ENCODE results near the gene KIR2DL1. TPM values are rescaled to one million over a fixed set of nuclear protein-coding genes. Genes with fewer than 3 reads are reported as not detected.
"Not testable (repeated sequence)": the region's sequence is repeated elsewhere in the genome, so short reads cannot be mapped to it uniquely, and the experiment has no call there.

KIR2DL1 gene
- total RNA-seq: not detected

DNA sequence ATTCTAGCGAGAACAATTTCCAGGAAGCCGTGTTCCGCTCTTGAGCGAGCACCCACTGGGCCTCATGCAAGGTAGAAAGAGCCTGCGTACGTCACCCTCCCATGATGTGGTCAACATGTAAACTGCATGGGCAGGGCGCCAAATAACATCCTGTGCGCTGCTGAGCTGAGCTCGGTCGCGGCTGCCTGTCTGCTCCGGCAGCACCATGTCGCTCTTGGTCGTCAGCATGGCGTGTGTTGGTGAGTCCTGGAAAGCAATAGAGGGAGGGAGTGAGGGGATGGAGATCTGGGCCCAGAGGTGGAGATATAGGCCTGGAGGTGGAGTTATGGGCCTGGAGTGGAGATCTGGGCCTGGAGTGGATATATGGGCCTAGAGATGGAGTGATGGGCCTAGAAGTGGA lies at the start of gene KIR2DL1:
Gene KIR2DL1, plus strand, starts transcription at position 148 of the 400 bp plus-strand sequence. Its CDS starts 58 bp downstream, at position 206.
- H3K4me1 Mint-ChIP-seq, H3K4me3 Mint-ChIP-seq, H3K27me3 Mint-ChIP-seq: not testable (repeated sequence)

DNA sequence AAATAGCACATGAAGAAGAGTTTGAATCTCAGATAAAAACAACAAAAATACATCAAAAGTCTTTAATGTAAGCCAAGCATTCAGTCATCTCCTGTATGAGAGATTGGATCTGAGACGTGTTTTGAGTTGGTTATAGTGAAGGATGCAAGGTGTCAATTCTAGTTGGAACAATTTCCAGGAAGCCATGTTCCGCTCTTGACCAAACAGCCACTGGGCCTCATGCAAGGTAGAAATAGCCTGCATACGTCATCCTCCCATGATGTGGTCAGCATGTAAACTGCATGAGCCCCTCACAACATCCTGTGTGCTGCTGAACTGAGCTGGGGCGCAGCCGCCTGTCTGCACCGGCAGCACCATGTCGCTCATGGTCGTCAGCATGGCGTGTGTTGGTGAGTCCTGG lies 45.5 kb upstream of the KIR2DL1 start, which contains the start of gene KIR3DL3:
Gene KIR3DL3, plus strand, starts transcription at position 301 of the 400 bp plus-strand sequence. Its CDS starts 55 bp downstream, at position 356.
- Mint-ChIP-seq H3K4me1 (no peaks in the 10 kb centered on the region), H3K27me3 (peaks cover 3% of the 10 kb centered on the region), H3K36me3 (no peaks in the 10 kb centered on the region), H3K9me3 (peaks cover 20% of the 10 kb centered on the region), H3K4me3 (no peak within 1 kb of the TSS), H3K27ac (no peak within 1 kb of the TSS)
- DNase-seq (no peak), ATAC-seq (ENCODE audit: low read depth) (no peak)
- POLR2A ChIA-PET: no interaction called here

More for the DNA sequence above, at the start of gene KIR2DL1:
- POLR2A ChIA-PET; H3K36me3 Mint-ChIP-seq; DNase-seq; H3K9me3 Mint-ChIP-seq; ATAC-seq (ENCODE audit: low read depth): not testable (repeated sequence)
- peak within 1 kb of the TSS; percentile 11 for H3K27ac Mint-ChIP-seq

DNA sequence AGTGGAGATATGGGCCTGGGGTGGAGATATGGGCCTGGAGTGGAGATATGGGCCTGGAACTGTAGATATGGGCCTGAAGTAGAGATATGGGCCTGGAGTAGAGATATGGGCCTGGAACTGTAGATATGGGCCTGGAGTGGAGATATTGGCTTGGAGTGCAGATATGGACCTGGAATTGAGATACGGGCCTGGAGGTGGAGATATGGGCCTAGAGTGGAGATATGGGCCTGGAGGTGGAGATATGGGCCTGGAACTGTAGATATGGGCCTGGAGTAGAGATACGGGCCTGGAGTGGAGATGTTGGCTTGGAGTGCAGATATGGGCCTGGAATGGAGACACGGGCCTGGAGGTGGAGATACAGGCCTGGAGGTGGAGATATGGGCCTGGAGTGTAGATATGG lies 44.9 kb upstream of the KIR2DL1 start:
- H3K36me3 Mint-ChIP-seq: no peaks in the 10 kb centered on the region
- peaks cover 3% of the 10 kb centered on the region for H3K27me3 Mint-ChIP-seq
- no peak overlapping the region for H3K4me3 Mint-ChIP-seq
- POLR2A ChIA-PET: no interaction called here
- no peak overlapping the region for H3K27ac Mint-ChIP-seq
- DNase-seq (no peak), ATAC-seq (ENCODE audit: low read depth) (no peak)
- peaks cover 20% of the 10 kb centered on the region for H3K9me3 Mint-ChIP-seq
- H3K4me1 Mint-ChIP-seq: no peaks in the 10 kb centered on the region

DNA sequence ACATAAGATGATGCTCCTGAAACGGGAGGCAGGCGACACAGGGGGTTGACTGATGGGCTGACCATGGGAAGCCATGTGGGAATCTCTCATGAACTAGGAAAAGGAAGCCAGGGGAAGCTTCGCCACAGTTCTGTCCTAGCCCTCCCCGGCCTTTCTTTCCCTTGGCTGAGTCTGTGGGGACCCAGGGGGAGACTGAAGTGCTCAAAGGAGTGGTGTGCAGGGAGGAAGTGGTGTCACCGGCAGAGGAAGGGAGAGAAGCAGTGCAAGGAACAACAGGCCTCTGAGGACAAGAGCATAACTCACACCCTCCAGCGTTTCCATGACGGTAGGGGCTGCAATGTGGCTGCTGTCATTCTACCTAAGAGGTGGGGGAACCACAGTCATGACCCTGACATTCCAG lies 44.3 kb upstream of the KIR2DL1 start:
- no peak for DNase-seq
- H3K36me3 Mint-ChIP-seq: no peaks in the 10 kb centered on the region
- H3K9me3 Mint-ChIP-seq: peaks cover 17% of the 10 kb centered on the region
- peaks cover 3% of the 10 kb centered on the region for H3K27me3 Mint-ChIP-seq
- no peak for ATAC-seq (ENCODE audit: low read depth)
- no peak overlapping the region for H3K4me3 Mint-ChIP-seq
- no peaks in the 10 kb centered on the region for H3K4me1 Mint-ChIP-seq
- POLR2A ChIA-PET: no interaction called here
- no peak overlapping the region for H3K27ac Mint-ChIP-seq

DNA sequence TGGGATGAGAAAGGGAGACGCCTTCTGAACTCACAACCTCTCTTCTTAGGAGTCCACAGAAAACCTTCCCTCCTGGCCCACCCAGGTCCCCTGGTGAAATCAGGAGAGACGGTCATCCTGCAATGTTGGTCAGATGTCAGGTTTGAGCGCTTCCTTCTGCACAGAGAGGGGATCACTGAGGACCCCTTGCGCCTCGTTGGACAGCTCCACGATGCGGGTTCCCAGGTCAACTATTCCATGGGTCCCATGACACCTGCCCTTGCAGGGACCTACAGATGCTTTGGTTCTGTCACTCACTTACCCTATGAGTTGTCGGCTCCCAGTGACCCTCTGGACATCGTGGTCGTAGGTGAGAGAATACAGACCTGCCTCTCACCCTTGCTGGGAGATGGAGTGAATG lies 42.0 kb upstream of the KIR2DL1 start:
- DNase-seq (no peak), ATAC-seq (ENCODE audit: low read depth) (no peak)
- H3K4me3 Mint-ChIP-seq: no peak overlapping the region
- no peak overlapping the region for H3K27ac Mint-ChIP-seq
- POLR2A ChIA-PET: no interaction called here
- no peaks in the 10 kb centered on the region for H3K36me3 Mint-ChIP-seq
- H3K9me3 Mint-ChIP-seq: peaks cover 14% of the 10 kb centered on the region
- H3K4me1 Mint-ChIP-seq: no peaks in the 10 kb centered on the region
- H3K27me3 Mint-ChIP-seq: peaks cover 7% of the 10 kb centered on the region

DNA sequence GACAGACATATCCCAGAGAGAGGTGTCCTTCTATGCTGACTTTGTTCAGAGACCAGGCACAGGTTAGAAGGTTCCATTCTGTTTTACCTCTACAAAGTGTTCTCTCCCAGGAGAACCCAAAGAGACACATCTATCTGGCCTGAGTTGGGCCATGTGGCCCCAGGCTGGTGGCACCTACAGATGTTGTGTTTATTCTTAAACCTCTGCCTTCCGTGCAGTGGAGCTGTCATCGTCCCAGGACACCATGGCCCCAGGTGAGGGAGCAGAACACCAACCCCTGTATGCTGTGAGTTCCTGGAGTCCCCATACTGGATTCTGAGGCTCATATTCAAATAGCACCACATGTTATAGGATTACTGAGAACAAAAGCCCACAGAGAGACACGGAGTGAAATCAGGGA lies 41.4 kb upstream of the KIR2DL1 start:
- no peak for DNase-seq
- POLR2A ChIA-PET: no interaction called here
- Mint-ChIP-seq H3K4me3 (no peak overlapping the region), H3K4me1 (no peaks in the 10 kb centered on the region), H3K27ac (no peak overlapping the region), H3K36me3 (no peaks in the 10 kb centered on the region), H3K27me3 (peaks cover 7% of the 10 kb centered on the region), H3K9me3 (peaks cover 12% of the 10 kb centered on the region)
- no peak for ATAC-seq (ENCODE audit: low read depth)

DNA sequence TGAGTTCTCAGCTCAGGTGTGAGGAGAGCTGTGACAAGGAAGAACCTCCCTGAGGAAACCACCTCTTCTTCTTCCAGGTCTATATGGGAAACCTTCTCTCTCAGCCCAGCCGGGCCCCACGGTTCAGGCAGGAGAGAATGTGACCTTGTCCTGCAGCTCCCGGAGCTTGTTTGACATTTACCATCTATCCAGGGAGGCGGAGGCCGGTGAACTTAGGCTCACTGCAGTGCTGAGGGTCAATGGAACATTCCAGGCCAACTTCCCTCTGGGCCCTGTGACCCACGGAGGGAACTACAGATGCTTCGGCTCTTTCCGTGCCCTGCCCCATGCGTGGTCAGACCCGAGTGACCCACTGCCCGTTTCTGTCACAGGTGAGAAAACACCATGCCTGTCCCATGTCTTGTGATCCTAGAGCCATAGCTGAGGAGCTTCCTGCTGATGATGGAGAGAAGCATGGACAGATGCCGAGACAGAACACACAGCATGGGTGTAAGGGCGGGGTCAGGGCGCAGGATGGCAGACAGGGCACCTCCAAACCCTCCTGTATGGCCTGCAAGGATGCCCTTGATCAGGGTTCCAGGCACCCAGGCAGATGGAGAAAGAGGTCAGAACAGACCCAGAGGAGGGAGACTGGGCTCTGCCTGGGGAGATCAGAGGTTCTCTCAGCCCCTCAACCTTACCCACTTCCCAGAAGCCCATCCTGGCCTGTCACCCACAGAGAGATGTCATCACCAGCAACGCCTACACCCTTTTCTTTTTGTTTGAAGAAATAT lies 40.0 kb upstream of the KIR2DL1 start:
- no peaks in the 10 kb centered on the region for H3K36me3 Mint-ChIP-seq
- H3K9me3 Mint-ChIP-seq: peaks cover 7% of the 10 kb centered on the region
- ATAC-seq (ENCODE audit: low read depth) (no peak), DNase-seq (no peak)
- H3K27me3 Mint-ChIP-seq: peaks cover 7% of the 10 kb centered on the region
- POLR2A ChIA-PET: no interaction called here
- no peak overlapping the region for H3K4me3 Mint-ChIP-seq
- no peaks in the 10 kb centered on the region for H3K4me1 Mint-ChIP-seq
- no peak overlapping the region for H3K27ac Mint-ChIP-seq

DNA sequence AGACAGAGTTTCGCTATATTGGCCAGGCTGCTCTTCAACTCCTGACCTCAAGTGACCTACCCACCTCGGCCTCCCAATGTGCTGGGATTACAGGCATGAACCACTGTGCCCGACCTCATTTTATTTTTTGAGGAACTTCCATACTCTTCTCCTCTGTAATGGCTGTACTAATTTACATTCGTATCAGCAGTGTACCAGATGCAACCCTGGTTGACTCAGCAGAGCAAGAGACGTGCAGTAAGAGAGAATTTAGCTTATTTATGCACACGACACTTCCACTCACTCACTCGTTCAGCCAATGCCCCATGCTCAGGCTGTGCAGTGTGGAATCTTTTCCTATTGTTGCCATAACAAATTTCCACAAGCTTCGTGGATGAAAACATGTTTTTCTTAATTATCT lies 38.4 kb upstream of the KIR2DL1 start:
- POLR2A ChIA-PET: no interaction called here
- peaks cover 7% of the 10 kb centered on the region for H3K27me3 Mint-ChIP-seq
- no peak overlapping the region for H3K27ac Mint-ChIP-seq
- H3K9me3 Mint-ChIP-seq: peaks cover 4% of the 10 kb centered on the region
- no peak for DNase-seq
- H3K4me1 Mint-ChIP-seq: no peaks in the 10 kb centered on the region
- no peaks in the 10 kb centered on the region for H3K36me3 Mint-ChIP-seq
- ATAC-seq (ENCODE audit: low read depth): no peak
- no peak overlapping the region for H3K4me3 Mint-ChIP-seq

DNA sequence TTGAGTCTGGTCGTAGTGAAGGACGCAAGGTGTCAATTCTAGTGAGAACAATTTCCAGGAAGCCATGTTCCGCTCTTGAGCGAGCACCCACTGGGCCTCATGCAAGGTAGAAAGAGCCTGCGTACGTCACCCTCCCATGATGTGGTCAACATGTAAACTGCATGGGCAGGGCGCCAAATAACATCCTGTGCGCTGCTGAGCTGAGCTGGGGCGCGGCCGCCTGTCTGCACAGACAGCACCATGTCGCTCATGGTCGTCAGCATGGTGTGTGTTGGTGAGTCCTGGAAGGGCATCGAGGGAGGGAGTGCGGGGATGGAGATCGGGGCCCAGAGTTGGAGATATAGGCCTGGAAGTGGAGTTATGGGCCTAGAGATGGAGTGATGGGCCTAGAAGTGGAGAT lies 31.3 kb upstream of the KIR2DL1 start, which contains the start of gene KIR2DL3:
Gene KIR2DL3, plus strand, starts transcription at position 208 of the 400 bp plus-strand sequence. Its CDS starts 33 bp downstream, at position 241.
- POLR2A ChIA-PET; H3K9me3 Mint-ChIP-seq; DNase-seq; H3K27ac Mint-ChIP-seq; H3K4me1 Mint-ChIP-seq; H3K4me3 Mint-ChIP-seq; H3K36me3 Mint-ChIP-seq; H3K27me3 Mint-ChIP-seq; ATAC-seq (ENCODE audit: low read depth): not testable (repeated sequence)

DNA sequence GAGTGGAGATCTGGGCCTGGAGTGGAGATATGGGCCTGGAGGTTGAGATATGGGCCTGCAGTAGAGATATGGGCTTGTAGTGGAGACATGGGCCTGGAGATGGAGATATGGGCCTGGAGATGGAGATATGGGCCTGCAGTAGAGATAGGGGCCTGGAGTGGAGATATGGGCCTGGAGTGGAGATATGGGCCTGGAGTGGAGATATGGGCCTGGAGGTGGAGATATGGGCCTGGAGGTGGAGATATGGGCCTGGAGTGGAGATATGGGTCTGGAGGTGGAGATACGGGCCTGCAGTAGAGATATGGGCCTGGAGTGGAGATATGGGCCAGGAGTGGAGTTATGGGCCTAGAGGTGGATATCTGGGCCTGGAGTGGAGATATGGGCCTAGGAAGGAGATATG lies 30.9 kb upstream of the KIR2DL1 start:
- Mint-ChIP-seq H3K36me3 (no peaks in the 10 kb centered on the region), H3K27me3 (peaks cover 6% of the 10 kb centered on the region), H3K4me3 (no peak overlapping the region), H3K27ac (no peak overlapping the region), H3K9me3 (peaks cover 2% of the 10 kb centered on the region), H3K4me1 (no peaks in the 10 kb centered on the region)
- DNase-seq (no peak), ATAC-seq (ENCODE audit: low read depth) (no peak)
- POLR2A ChIA-PET: no interaction called here

DNA sequence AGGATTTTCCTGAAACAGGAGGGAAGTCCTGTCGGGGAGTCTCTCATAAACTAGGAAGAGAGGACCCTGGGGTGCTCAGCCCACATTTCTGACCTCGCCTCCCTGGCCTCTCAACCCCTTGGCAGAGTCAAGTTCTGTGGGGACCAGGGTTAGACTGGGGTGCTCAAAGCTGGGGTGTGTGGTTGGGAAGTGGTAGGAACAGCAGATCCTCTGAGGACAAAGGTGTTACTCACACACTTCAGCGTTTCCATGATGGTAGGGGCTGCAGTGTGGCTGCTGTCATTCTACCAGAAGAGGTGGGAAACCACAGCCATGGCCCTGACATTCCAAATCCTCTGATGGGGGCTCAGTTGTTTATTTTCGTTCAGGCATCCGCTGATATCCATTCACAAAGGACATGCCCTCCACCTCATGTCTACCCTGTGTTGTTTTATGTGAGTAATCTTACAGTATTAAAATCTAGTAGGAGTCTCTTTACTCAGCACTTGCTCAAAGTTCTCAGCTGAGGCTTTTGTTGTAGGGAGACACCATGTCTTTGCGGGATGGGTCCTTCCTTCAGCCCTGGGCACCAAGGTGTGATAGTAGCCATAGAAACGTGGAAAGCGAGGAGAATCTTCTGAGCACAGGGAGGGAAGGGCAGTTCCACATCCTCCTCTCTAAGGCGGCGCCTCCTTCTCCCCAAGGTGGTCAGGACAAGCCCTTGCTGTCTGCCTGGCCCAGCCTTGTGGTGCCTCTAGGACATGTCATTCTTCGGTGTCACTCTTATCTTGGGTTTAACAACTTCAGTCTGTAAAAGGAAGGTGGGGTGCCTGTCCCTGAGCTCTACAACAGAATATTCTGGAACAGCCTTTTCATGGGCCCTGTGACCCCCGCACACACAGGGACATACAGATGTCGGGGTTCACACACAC lies 29.8 kb upstream of the KIR2DL1 start:
- ATAC-seq (ENCODE audit: low read depth) (no peak), DNase-seq (no peak)
- POLR2A ChIA-PET: no interaction called here
- H3K4me1 Mint-ChIP-seq: no peaks in the 10 kb centered on the region
- no peaks in the 10 kb centered on the region for H3K36me3 Mint-ChIP-seq
- H3K27me3 Mint-ChIP-seq: peaks cover 7% of the 10 kb centered on the region
- no peak overlapping the region for H3K4me3 Mint-ChIP-seq
- H3K9me3 Mint-ChIP-seq: peaks cover 2% of the 10 kb centered on the region
- no peak overlapping the region for H3K27ac Mint-ChIP-seq

DNA sequence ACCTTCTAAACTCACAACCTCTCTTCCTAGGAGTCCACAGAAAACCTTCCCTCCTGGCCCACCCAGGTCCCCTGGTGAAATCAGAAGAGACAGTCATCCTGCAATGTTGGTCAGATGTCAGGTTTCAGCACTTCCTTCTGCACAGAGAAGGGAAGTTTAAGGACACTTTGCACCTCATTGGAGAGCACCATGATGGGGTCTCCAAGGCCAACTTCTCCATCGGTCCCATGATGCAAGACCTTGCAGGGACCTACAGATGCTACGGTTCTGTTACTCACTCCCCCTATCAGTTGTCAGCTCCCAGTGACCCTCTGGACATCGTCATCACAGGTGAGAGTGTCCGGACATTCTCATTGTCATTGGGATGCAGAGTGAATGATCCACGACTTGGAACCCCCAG lies 27.6 kb upstream of the KIR2DL1 start:
- DNase-seq; ATAC-seq (ENCODE audit: low read depth); H3K27ac Mint-ChIP-seq; POLR2A ChIA-PET; H3K9me3 Mint-ChIP-seq; H3K27me3 Mint-ChIP-seq; H3K4me3 Mint-ChIP-seq; H3K36me3 Mint-ChIP-seq; H3K4me1 Mint-ChIP-seq: not testable (repeated sequence)

DNA sequence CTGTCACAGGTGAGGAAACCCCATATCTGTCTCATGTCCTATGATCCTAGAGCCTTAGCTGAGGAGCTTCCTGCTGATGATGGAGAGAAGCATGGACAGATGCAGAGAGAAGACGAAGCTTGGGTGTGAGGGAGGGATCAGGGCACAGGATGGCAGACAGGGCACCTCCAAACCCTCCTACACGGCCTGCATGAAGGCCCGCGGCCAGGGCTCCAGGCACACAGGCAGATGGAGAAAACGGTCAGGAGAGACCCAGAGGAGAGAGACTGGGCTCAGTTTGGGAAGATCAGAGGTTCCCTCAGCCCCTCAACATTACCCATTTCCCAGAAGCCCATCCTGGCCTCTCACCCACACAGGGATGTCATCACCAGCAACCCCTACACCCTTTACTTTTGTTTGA lies 25.5 kb upstream of the KIR2DL1 start:
- H3K9me3 Mint-ChIP-seq; ATAC-seq (ENCODE audit: low read depth); H3K36me3 Mint-ChIP-seq; H3K27ac Mint-ChIP-seq; H3K4me1 Mint-ChIP-seq; H3K4me3 Mint-ChIP-seq; H3K27me3 Mint-ChIP-seq; DNase-seq; POLR2A ChIA-PET: not testable (repeated sequence)

Data from activated naive CD8-positive, alpha-beta T cell treated with anti-CD3 and anti-CD28 coated beads, Interleukin-2, amount 10 ng/mL, durations not matched to agents 7 days and 5 days (primary cell).